Astrocyte (in vitro differentiated cells and primary cell): ENCODE data around the gene FSTL1. TPM values are rescaled to one million over a fixed set of nuclear protein-coding genes. Genes with fewer than 3 reads are reported as not detected.
A peak's percentile ranks its signal among the peaks of the same experiment; 100 is the strongest.

Experiments
- DNase-seq: peaks from one replicate; pipeline ENCODE4 v3.0.0-alpha.2; 2010; ENCODE audit warnings: low read depth
- FAIRE-seq: peaks from 2 replicates; lab custom pipeline; 2011; peaks lifted over from hg19 to GRCh38; lab: Jason Lieb, UNC
- H2AFZ ChIP-seq: 2 replicates; pipeline ENCODE4 v1.6.0; 2012; ENCODE audit warnings: low read depth, low read length, inconsistent platforms
- H3K27ac ChIP-seq: 2 replicates; pipeline ENCODE4 v1.5.1; 2011; ENCODE audit warnings: low read depth, low read length, inconsistent platforms
- H3K27me3 ChIP-seq: 2 replicates; pipeline ENCODE4 v1.6.0; 2011; ENCODE audit warnings: low read length, inconsistent platforms; ENCODE audit not compliant: insufficient read depth
- H3K36me3 ChIP-seq: 2 replicates; pipeline ENCODE4 v1.5.1; 2011; ENCODE audit warnings: low read length, inconsistent platforms; ENCODE audit not compliant: insufficient read depth
- H3K4me1 ChIP-seq: 2 replicates; pipeline ENCODE4 v1.5.1; 2011; ENCODE audit warnings: low read length, inconsistent platforms; ENCODE audit not compliant: insufficient read depth
- H3K4me2 ChIP-seq: 2 replicates; pipeline ENCODE4 v1.6.0; 2012; ENCODE audit warnings: low read length, inconsistent platforms
- H3K4me3 ChIP-seq: 2 replicates; pipeline ENCODE4 v1.5.1; 2011; ENCODE audit warnings: low read depth, mild to moderate bottlenecking, low read length, inconsistent platforms; ENCODE audit not compliant: insufficient read depth
- H3K79me2 ChIP-seq: 2 replicates; pipeline ENCODE4 v1.6.0; 2012; ENCODE audit warnings: mild to moderate bottlenecking, low read length, inconsistent platforms; ENCODE audit not compliant: insufficient read depth
- H3K9ac ChIP-seq: 2 replicates; pipeline ENCODE4 v1.6.0; 2012; ENCODE audit warnings: mild to moderate bottlenecking, low read length, inconsistent platforms
- H3K9me3 ChIP-seq: 2 replicates; pipeline ENCODE4 v1.5.1; 2012; ENCODE audit warnings: low read depth, mild to moderate bottlenecking, low read length, inconsistent platforms; ENCODE audit not compliant: insufficient read depth
- H4K20me1 ChIP-seq: 2 replicates; pipeline ENCODE4 v1.6.0; 2012; ENCODE audit warnings: low read length, inconsistent platforms; ENCODE audit not compliant: insufficient read depth
- H3K27ac Mint-ChIP-seq: one replicate; pipeline ENCODE4 v1.8.0; 2021; ENCODE audit warnings: mild to moderate bottlenecking, mixed read lengths; ENCODE audit not compliant: unreplicated experiment
- H3K27me3 Mint-ChIP-seq: one replicate; pipeline ENCODE4 v1.8.0; 2021; ENCODE audit warnings: low read depth, mixed read lengths; ENCODE audit not compliant: unreplicated experiment
- H3K36me3 Mint-ChIP-seq: one replicate; pipeline ENCODE4 v1.8.0; 2021; ENCODE audit warnings: low read depth, mixed read lengths; ENCODE audit not compliant: unreplicated experiment
- H3K4me1 Mint-ChIP-seq: one replicate; pipeline ENCODE4 v1.8.0; 2021; ENCODE audit warnings: low read depth, mixed read lengths; ENCODE audit not compliant: unreplicated experiment
- H3K4me3 Mint-ChIP-seq: one replicate; pipeline ENCODE4 v1.8.0; 2021; ENCODE audit warnings: mild to moderate bottlenecking, moderate library complexity, mixed read lengths; ENCODE audit not compliant: unreplicated experiment
- H3K9me3 Mint-ChIP-seq: one replicate; pipeline ENCODE4 v1.8.0; 2021; ENCODE audit warnings: mild to moderate bottlenecking, mixed read lengths; ENCODE audit not compliant: unreplicated experiment
- EZH2 ChIP-seq: IDR thresholded peaks from 2 replicates; pipeline ENCODE4 v1.6.1; 2012; ENCODE audit warnings: mild to moderate bottlenecking, low read length, inconsistent platforms; ENCODE audit not compliant: insufficient read depth
- total RNA-seq: library from RNA; stranded (reverse); gene quantifications from 2 replicates; pipeline ENCODE4 v1.2.1, GENCODE V29; 2021
- TF ChIP-seq, protein P1 (sequence below): IDR thresholded peaks from 2 replicates; pipeline ENCODE4 v1.5.1; 2011; ENCODE audit warnings: low read depth, mild to moderate bottlenecking, inconsistent platforms, low read length, moderate library complexity; ENCODE audit not compliant: insufficient read depth

FSTL1 gene
- total RNA-seq, 1 donor from 2014 or later: 1,010 TPM

DNA sequence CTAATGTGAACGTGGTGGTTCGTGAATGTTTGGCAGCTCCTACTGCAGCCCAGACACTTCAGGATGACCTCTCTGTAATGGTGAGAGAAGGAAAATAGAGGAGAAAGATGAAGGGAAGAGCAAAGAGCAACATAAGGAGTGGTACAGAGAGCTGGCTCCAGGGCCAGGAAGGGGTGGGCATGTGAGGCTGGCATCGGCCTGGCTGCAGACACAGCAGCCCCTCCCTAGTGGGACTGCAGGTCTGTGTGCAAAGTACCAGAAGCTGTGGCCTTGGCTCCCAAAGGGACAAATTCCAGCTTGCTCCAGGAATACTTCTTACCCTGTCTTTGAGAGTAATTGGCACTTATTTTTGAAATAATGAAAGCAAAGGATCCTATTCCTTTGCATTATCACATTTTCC lies 10.0 kb downstream of the FSTL1 start:
- H3K27me3 Mint-ChIP-seq: no peaks in the 10 kb centered on the region
- H3K36me3 Mint-ChIP-seq: peaks cover 12% of the 10 kb centered on the region
- Histone ChIP-seq H3K79me2 (peaks cover 92% of the 10 kb centered on the region), H3K9me3 (no peaks in the 10 kb centered on the region), H3K4me2 (peak overlapping the region; percentile 57), H3K36me3 (peaks cover 49% of the 10 kb centered on the region), H3K27ac (peak overlapping the region; percentile 90), H2AFZ (no peak overlapping the region), H3K27me3 (no peaks in the 10 kb centered on the region), H3K9ac (peak overlapping the region; percentile 73), H3K4me3 (no peak overlapping the region), H3K4me1 (peaks cover 63% of the 10 kb centered on the region), H4K20me1 (peaks cover 63% of the 10 kb centered on the region)
- DNase-seq (no peak), FAIRE-seq (no peak)
- H3K4me1 Mint-ChIP-seq: peaks cover 61% of the 10 kb centered on the region
- no peak overlapping the region for H3K4me3 Mint-ChIP-seq
- TF ChIP-seq, protein P1, sequence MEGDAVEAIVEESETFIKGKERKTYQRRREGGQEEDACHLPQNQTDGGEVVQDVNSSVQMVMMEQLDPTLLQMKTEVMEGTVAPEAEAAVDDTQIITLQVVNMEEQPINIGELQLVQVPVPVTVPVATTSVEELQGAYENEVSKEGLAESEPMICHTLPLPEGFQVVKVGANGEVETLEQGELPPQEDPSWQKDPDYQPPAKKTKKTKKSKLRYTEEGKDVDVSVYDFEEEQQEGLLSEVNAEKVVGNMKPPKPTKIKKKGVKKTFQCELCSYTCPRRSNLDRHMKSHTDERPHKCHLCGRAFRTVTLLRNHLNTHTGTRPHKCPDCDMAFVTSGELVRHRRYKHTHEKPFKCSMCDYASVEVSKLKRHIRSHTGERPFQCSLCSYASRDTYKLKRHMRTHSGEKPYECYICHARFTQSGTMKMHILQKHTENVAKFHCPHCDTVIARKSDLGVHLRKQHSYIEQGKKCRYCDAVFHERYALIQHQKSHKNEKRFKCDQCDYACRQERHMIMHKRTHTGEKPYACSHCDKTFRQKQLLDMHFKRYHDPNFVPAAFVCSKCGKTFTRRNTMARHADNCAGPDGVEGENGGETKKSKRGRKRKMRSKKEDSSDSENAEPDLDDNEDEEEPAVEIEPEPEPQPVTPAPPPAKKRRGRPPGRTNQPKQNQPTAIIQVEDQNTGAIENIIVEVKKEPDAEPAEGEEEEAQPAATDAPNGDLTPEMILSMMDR: no peak
- no peak for TF ChIP-seq EZH2
- no peaks in the 10 kb centered on the region for H3K9me3 Mint-ChIP-seq
- H3K27ac Mint-ChIP-seq: peak overlapping the region; percentile 10

GRCh38 chr3:120440001-120440703 lies 10.6 kb downstream of the FSTL1 start:
- FAIRE-seq (no peak), DNase-seq (peak; percentile 73)
- no peaks in the 10 kb centered on the region for H3K27me3 Mint-ChIP-seq
- peak overlapping the region; percentile 98 for H3K27ac Mint-ChIP-seq
- Histone ChIP-seq H3K27ac (peak overlapping the region; percentile 90), H3K4me2 (peak overlapping the region; percentile 57), H2AFZ (no peak overlapping the region), H3K36me3 (peaks cover 46% of the 10 kb centered on the region), H4K20me1 (peaks cover 63% of the 10 kb centered on the region), H3K79me2 (peaks cover 92% of the 10 kb centered on the region), H3K4me1 (peaks cover 69% of the 10 kb centered on the region), H3K4me3 (no peak overlapping the region), H3K9me3 (no peaks in the 10 kb centered on the region), H3K27me3 (no peaks in the 10 kb centered on the region), H3K9ac (peak overlapping the region; percentile 73)
- H3K4me3 Mint-ChIP-seq: no peak overlapping the region
- H3K9me3 Mint-ChIP-seq: no peaks in the 10 kb centered on the region
- TF ChIP-seq EZH2: no peak
- TF ChIP-seq, protein P1: no peak
- H3K4me1 Mint-ChIP-seq: peaks cover 66% of the 10 kb centered on the region
- peaks cover 10% of the 10 kb centered on the region for H3K36me3 Mint-ChIP-seq
